ENCODE data around the gene MROH7.

DNA sequence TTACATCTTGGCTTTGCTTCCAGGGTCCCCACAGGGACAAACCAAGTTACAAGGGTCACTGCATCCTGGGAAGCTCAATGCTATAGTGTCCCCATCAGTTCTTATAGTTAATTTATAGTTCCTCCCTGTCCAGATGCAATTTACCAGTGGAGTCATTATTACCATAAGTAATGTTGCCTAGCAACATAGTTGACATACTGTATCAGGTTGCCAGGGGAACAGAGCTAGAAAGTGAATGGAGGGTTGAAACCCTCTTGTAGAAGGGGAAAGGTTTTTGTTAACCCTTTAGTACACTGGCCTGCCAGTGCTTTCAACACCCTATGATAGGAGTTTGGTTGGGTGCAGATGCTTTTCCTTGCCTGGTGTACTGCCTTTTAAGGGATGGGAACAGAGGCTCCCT lies 39.8 kb downstream of the MROH7 start:
- TF ChIP-seq, protein P1, sequence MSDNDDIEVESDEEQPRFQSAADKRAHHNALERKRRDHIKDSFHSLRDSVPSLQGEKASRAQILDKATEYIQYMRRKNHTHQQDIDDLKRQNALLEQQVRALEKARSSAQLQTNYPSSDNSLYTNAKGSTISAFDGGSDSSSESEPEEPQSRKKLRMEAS (IDR thresholded peaks at IDR 0.05): no peak
- TF ChIP-seq YY1 (IDR thresholded peaks at IDR 0.05) (no peak), GABPA (IDR thresholded peaks at IDR 0.05 in 1 of 2, conservative IDR thresholded peaks at IDR 0.05 in 1 of 2) (no peak)
- TF ChIP-seq, protein P2, sequence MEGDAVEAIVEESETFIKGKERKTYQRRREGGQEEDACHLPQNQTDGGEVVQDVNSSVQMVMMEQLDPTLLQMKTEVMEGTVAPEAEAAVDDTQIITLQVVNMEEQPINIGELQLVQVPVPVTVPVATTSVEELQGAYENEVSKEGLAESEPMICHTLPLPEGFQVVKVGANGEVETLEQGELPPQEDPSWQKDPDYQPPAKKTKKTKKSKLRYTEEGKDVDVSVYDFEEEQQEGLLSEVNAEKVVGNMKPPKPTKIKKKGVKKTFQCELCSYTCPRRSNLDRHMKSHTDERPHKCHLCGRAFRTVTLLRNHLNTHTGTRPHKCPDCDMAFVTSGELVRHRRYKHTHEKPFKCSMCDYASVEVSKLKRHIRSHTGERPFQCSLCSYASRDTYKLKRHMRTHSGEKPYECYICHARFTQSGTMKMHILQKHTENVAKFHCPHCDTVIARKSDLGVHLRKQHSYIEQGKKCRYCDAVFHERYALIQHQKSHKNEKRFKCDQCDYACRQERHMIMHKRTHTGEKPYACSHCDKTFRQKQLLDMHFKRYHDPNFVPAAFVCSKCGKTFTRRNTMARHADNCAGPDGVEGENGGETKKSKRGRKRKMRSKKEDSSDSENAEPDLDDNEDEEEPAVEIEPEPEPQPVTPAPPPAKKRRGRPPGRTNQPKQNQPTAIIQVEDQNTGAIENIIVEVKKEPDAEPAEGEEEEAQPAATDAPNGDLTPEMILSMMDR (IDR thresholded peaks at IDR 0.05; ENCODE audit: low read depth, low read length, missing input control): no peak

Measured in liver (tissue), 3 donors.